Hematopoietic multipotent progenitor cell (in vitro differentiated cells): Measurements from ENCODE around the gene WDR41. TPM values are rescaled to one million over a fixed set of nuclear protein-coding genes. Genes with fewer than 3 reads are reported as not detected.
A peak's percentile ranks its signal among the peaks of the same experiment; 100 is the strongest.

Experiments used
- DNase-seq, 3 donors: peaks; one replicate each; pipeline ENCODE4 v3.0.0-alpha.2; 2011 to 2015; ENCODE audit warnings: low read depth in 2 of 3, low spot score in 2 of 3
- total RNA-seq: library from RNA; depleted of rRNA; stranded (reverse); fragments of >200 nt; gene quantifications from one replicate; pipeline ENCODE4 v1.2.3, GENCODE V29; 2012

The WDR41 gene
- total RNA-seq, 1 donor = 33.1 TPM

DNA sequence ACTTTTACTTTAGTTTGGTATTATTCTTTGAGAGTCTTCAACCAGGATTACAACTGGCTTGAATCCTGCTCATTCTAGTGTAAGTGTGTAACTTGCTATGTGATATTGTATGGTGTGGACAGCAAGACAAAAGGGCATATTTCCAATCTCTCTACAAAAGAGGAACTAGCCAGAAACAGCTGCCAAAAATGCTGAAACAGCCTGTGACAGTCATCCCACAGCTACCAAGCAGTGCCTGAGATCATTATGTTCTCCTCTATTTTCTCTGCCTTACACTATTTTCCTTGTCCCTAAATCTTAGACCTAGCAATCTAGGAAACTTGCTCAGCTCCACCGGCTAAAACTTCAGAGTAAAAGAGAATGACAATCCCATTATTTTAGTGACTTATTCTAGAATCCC, 42.8 kb downstream of the WDR41 start:
- peak in 2 of 3 donors; percentile 22 to 69 for DNase-seq

DNA sequence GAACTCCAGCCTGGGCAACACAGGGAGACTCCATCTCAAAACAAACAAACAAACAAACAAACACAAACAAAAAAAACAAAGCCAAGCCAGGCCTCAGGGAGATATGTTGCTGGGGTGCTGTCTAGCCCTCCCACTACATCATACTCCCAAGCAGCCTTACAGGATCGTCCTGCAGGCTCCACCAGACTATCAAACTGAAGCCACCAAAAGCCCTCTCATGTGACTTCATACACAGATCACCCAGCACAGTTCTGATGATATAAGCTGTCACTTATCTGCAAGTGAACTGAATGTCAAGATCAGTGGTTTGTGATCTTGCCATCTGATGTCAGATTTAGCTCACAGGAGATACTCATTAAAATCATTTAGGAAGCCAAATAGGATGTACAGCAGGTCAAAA, 43.3 kb downstream of the WDR41 start:
- DNase-seq = no peak

GRCh38 chr5:77444356-77444755, 47.8 kb downstream of the WDR41 start:
- DNase-seq = no peak

GRCh38 chr5:77443670-77444069, 48.4 kb downstream of the WDR41 start:
- DNase-seq = no peak

DNA sequence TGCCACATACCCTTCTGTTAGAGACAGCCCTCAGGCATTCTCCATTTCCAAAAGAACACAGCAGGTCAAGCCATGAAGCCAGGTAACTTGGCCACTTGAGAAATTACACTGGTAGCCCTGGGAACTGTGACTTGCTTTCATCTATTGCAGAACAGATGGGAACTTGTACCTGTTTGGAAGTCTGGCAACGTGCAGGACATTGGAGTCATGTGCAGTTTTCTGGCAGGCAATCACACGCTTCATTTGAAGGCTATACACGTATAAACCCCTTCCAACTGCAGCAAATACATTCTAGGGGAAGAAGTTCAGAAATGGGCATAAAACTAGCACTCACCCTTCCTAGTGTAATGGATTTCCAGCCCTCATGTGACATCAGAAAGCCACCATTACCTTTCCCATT, 54.0 kb downstream of the WDR41 start:
- DNase-seq = no peak

- DNase-seq = peak in 2 of 3 donors; percentile 5 to 17
Observed at GRCh38 chr5:77437194-77437593, 54.9 kb downstream of the WDR41 start.

DNA sequence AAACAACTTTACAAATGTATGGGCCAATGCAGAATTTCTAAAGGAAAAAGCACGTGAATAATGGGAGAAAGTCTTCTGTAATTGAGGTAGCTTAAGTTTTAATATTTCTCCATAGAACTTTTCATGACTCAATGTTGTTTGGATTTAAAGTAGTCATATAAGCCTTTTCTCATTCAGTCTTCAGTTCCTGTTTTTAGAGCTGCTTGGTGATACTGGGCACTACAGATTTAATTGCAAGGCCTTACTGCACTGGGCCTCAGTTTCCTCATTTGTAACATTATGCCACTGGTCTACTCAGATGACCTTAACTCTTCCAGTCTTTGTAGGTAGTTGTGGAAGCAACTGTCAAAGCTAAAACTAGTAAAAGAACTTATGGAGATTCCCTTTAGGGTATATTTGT, 60.4 kb downstream of the WDR41 start:
- DNase-seq = no peak

- no peak for DNase-seq
Observed at GRCh38 chr5:77431286-77431685, 60.8 kb downstream of the WDR41 start.

- no peak for DNase-seq
Observed at GRCh38 chr5:77430726-77431125, 61.4 kb downstream of the WDR41 start.

DNA sequence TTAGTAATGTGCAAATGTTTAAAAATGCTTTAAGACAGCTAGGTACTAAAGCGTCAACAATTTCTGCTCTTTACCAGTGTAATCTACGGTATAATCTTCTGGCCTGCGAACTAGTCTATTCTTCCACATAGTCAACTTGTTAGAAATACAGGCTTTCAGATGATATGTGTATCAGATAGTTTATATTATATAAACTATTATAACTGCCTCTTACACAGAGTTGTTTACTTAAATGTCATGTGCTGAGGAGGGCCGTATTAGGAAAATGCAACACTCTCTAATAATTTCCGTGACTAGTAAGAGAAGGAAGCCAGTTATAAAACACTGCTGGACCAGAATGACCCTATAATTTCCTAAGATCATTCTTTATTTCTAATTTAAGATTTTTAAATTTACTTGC, 63.6 kb downstream of the WDR41 start:
- DNase-seq = no peak

DNA sequence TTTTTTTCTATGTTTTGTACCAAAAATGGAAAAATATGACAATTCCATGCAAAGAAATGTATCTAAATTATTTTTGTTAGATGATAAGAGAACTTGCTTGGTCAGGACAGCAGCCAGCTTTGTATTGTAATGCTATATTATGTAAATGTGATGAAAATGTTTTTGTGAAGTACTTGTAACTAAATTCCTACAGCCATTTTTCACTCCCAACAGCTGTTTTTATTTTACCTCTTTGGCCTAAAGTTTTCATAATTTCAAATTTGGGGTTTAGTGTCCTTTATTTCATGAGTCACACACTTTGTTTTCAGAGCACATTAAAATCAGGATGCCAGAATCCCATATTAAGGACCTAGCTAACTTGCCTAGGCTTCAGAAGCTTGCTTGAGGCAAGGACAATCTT, 64.1 kb downstream of the WDR41 start:
- DNase-seq = no peak

- DNase-seq = no peak
Observed at GRCh38 chr5:77426670-77427069, 65.4 kb downstream of the WDR41 start.

DNA sequence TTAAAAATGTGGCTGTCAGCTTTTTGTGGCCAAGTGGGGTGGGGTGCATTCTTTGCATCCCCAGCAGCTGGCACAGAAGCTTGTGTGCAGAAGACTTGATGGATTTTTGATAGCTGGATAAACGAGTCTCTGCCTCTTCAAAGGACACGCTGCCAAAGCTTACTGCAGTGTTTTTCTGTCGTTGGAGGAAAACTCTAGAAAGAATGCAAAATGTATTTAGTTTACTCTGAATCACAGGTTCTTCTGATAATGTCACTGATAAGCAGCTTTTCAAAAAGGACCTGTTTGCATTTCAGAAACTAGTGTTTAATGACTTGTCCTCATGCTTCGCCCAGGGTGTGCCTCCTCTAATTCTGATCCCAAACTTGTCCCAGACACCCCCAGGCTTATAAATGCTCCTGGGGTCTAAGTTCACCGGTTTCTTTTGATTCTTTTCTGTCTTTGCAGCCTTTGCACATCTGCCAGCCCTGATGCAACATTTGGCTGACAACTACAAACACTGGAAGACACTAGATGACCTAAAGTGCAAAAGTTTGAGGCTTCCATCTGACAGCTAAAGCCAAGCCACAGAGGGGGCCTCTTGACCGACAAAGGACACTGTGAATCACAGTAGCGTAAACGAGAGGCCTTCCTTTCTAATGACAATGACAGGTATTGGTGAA, 66.0 kb downstream of the WDR41 start:
- no peak for DNase-seq

- DNase-seq = no peak
Observed at GRCh38 chr5:77425420-77425819, 66.7 kb downstream of the WDR41 start.

DNA sequence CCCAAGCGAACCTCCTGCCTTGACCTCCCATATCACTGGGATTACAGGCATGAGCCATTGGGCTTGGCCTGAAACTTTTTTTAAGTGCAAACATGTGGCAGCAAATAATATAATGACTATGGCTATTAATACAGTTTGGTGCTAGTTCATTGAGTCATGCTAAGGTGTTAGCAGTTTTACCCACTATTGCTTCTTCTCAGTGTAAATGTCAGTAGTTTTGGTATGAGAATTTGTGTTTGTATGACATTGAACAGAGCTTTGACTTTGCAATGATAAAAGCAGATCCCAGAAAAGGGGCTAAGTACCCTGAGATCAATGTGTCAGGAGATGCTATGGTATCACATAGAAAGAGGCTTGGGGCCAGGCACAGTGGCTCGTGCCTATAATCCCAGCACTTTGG, 67.2 kb downstream of the WDR41 start:
- no peak for DNase-seq

- no peak for DNase-seq
Observed at GRCh38 chr5:77423022-77423750, 68.9 kb downstream of the WDR41 start.

DNA sequence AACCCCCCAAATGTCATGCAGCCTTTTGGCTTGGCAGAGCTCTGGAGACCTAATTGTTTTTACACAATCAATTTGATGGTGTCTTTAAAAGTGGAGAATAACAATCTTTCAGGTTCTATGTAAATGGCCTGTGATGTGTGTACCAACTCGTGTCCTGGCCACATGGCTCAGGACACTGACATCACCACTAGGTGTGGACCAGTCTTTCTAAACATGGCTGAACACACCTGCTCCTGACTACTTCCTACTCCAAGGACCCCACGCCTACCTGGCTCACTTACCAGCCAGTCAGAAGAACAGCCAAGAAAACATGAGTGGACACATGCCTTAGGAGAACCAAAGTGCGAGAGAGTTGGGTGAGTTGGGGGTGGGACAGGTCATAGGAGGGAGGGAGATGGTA, 71.2 kb downstream of the WDR41 start:
- DNase-seq = no peak

DNA sequence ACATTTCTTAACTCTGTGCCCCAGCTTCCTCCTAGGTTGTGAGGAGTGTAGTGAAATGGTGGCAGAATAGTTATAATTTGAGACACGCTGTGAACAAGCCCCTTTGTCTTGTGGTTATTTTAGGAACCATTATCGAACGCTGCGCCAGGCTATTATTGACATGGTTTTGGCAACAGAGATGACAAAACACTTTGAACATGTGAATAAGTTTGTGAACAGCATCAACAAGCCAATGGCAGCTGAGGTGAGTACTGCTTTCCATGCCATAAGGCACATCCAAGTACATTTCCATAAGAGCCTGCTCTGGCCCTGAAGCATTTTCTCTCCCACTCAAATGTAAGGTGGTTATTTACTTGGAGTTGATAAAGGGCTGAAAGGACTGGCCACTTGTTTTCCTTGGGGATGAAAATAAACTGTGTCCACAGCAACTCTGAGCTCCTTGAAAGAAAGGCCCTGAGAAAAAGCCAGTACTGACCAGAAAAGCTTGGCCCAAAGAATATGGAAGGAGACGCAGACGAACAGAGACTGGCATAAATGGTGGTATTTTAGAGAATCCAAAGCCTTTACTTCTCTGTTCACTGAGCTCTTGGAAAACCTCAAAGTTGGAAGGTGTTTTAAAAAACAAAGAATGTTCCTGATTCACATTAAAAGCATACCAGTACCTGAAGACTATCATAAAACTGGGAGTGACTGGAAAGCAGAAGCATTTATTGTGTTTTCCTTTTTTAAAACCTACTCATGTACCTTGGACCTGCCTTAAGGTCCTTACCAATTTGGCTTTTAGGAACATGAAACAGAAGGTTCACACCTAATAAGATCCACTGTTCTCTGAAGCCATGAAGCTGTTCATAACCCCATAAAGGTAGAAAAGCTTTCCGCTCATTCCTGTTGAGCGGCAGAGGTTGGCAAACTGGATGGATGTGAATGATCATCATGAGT, 72.2 kb downstream of the WDR41 start:
- DNase-seq = no peak

DNA sequence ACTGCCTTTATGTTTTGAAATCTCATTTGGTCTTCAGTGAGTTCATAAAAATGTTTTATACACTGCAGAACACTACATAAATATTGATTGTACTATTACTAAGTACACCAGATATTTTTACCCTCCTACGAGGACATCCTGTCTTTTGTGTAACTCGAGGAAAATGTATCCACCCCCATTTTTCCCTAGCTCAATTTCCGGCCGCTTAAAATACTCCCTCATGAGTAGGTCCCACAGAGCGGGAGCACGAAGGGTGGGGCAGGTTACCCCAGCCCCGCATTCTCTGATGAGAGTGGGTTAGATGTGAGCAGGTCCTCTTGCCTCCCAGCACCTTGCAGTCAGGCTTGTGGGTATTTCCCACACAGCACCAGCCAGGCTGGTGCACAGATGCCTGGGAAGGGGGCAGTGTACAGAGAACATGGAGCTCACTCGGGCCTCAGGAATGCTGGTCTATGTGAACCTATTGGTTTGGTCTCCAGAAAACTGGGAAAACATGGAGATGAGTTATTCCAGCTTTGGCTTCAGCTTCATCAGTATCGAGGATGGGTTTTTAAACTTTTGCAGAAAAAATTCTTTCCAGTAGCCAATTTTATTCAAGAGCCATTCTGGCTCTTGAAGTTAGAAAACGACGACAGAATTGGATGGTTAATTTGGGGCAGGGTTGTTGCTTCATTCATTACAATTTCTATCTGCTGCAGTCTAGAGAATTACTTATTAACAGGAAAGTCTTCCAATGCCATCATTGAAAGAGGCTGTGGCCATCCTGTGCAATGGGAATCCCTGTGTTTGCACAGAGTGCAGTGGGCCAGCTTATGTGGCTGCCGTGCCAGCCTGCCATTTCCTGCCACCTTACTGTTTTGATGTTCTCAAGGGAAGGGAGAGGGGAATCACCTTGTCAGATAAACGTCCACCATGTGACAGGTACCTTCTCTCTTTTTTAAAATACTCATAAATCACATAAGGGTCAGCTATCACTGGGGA, 73.2 kb downstream of the WDR41 start:
- DNase-seq = no peak

DNA sequence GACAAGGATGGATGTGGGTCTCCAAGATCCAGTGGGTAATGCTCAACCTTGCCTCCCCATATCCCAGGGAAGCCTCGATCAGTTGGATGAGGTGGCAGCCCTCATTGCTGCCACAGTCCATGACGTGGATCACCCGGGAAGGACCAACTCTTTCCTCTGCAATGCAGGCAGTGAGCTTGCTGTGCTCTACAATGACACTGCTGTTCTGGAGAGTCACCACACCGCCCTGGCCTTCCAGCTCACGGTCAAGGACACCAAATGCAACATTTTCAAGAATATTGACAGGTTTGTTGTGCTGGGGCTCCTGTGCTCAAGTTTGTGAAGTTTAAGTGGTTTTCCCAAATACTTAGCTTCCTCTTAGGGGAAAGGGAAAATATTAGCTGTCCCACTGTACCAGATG, 74.0 kb downstream of the WDR41 start:
- no peak for DNase-seq
